Spleen (tissue), 11 donors: ENCODE measurements around the gene GRIN2D. TPM values are rescaled to one million over a fixed set of nuclear protein-coding genes. Genes with fewer than 3 reads are reported as not detected.
A peak's percentile ranks its signal among the peaks of the same experiment; 100 is the strongest.

ENCODE experiments used
- DNase-seq: peaks from one replicate; pipeline ENCODE4 v3.0.0-alpha.2; 2020
- H3K27ac ChIP-seq, 8 donors: fragments of 200-600 bp; sonication (generic) in 7 of 8; 1 replicate in 4 of 8; 2 replicates in 4 of 8; pipeline versions ENCODE4 v1.5.0 to v1.8.0; 2016 to 2021; ENCODE audit warnings: inconsistent platforms in 4 of 8, mild to moderate bottlenecking in 4 of 8, moderate library complexity in 1 of 8
- H3K27me3 ChIP-seq, 7 donors: fragments of 200-600 bp; sonication (generic) in 6 of 7; replicated peaks in 1 of 7; 1 replicate in 4 of 7; 2 replicates in 3 of 7; pipeline versions ENCODE4 v1.5.0 to v1.8.0; 2016 to 2021; ENCODE audit warnings: inconsistent platforms in 3 of 7, mild to moderate bottlenecking in 1 of 7
- H3K36me3 ChIP-seq, 6 donors: fragments of 200-600 bp; sonication (generic) in 5 of 6; 1 replicate in 4 of 6; 2 replicates in 2 of 6; pipeline versions ENCODE4 v1.5.0 to v1.8.0; 2016 to 2021; ENCODE audit warnings: inconsistent platforms in 2 of 6
- H3K4me1 ChIP-seq, 6 donors: fragments of 200-600 bp; sonication (generic) in 5 of 6; 1 replicate in 3 of 6; 2 replicates in 3 of 6; pipeline versions ENCODE4 v1.5.0 to v1.8.0; 2016 to 2021; ENCODE audit warnings: inconsistent platforms in 3 of 6
- H3K4me3 ChIP-seq, 8 donors: fragments of 200-600 bp; sonication (generic) in 7 of 8; 1 replicate in 4 of 8; 2 replicates in 4 of 8; pipeline versions ENCODE4 v1.5.0 to v1.8.0; 2016 to 2021; ENCODE audit warnings: inconsistent platforms in 4 of 8, mild to moderate bottlenecking in 4 of 8, moderate library complexity in 2 of 8
- H3K9me3 ChIP-seq, 8 donors: fragments of 200-600 bp; sonication (generic) in 7 of 8; 1 replicate in 4 of 8; 2 replicates in 4 of 8; pipeline versions ENCODE4 v1.5.0 to v1.8.0; 2016 to 2021; ENCODE audit warnings: inconsistent platforms in 4 of 8
- POLR2A ChIP-seq, 3 donors: fragments of 450-650 bp; IDR thresholded peaks; one replicate each; pipeline ENCODE4 v1.5.1; 2017; ENCODE audit warnings: antibody characterized with exemption in 3 of 3, mild to moderate bottlenecking in 1 of 3
- POLR2AphosphoS5 ChIP-seq, 3 donors: sonication (generic); formaldehyde crosslinking; IDR thresholded peaks; one replicate each; pipeline ENCODE4 v1.5.1; 2017; ENCODE audit warnings: antibody characterized with exemption in 3 of 3
- WGBS, 5 donors: extraction: QIAGEN DNeasy Blood & Tissue Kit in 3 of 5; methylation state at CpG; one replicate each; pipeline versions ENCODE4 v1.1.5 to v1.1.7; 2013 to 2018; 5-methylcytosine and 5-hydroxymethylcytosine counted together
- intact Hi-C: fragments of 100-400 bp; cut with DNase I; formaldehyde crosslinking; loops from one replicate; pipeline ENCODE4 v1.15.0; 2023; ENCODE audit warnings: low total_unique reads
- polyA plus RNA-seq, 3 donors: library from polyadenylated mRNA; stranded (reverse); fragments of 200-250 nt; gene quantifications; one replicate each; pipeline ENCODE4 v1.2.1, GENCODE V29; 2013
- total RNA-seq, 7 donors: library from RNA; depleted of rRNA in 3 of 7; stranded (reverse); fragments of >200 nt in 3 of 7; fragmentation: NEBNext Ultra II Directional in 4 of 7; extraction: Animal tissue kit (Norgen Biotek cat#: 25700) in 4 of 7; gene quantifications; one replicate each; pipeline versions ENCODE4 v1.1.0 to v1.2.1, GENCODE V29; 2016 to 2021
- TF ChIP-seq, protein P1 (sequence below), 11 experiments: fragments of 200-600 bp in 7 of 11; fragments of 450-650 bp in 4 of 11; sonication (generic) in 4 of 11; IDR thresholded peaks in 8 of 11; conservative IDR thresholded peaks in 3 of 11; 1 replicate in 7 of 11; 2 replicates in 4 of 11; pipeline versions ENCODE4 v1.4.0 to v1.8.0; 2016 to 2021; ENCODE audit warnings: antibody characterized with exemption in 11 of 11, inconsistent platforms in 4 of 11, mild to moderate bottlenecking in 1 of 11
- donor health status: healthy with polysubstance abuse.
- donor health status: DM: no; HTN: no; CAD: no; lungs with moderate emphysema.
- donor health status: DM: no; HTN: no; CAD: no.
- donor health status: Bipolar disorder and iron deficiency.
- donor health status: healthy.
- donor health status: DM: no; HTN: no; CAD: no.
- donor health status: DM: yes; HTN: yes; CAD: no.

GRIN2D gene
- total and polyA plus RNA-seq, 10 donors, result 0.07 to 1.2 (median 0.50) TPM

DNA sequence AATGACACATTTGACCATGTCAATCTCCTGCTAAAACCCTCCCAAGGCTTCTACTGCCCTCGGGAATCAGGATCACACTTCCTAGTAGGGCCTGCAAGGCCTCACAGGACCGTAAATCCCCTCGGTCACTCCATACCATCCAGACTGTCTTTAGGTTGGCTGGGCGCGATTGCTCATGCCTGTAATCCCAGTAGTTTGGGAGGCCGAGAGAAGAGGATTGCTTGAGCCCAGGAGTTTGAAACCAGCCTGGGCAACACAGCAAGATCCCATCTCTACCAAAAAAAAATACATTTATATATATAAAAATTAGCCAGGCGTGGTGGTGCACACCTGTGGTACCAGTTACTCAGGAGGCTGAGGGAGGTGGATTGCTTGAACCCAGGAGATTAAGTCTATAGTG is 44.7 kb upstream of the GRIN2D start:
- intact Hi-C loops, result no loop called here
- 84 to 90% (median 86%) methylated on average over 5 to 7 of the region's 7 CpGs for WGBS, 5 donors
- H3K27ac ChIP-seq, result no peak overlapping the region

DNA sequence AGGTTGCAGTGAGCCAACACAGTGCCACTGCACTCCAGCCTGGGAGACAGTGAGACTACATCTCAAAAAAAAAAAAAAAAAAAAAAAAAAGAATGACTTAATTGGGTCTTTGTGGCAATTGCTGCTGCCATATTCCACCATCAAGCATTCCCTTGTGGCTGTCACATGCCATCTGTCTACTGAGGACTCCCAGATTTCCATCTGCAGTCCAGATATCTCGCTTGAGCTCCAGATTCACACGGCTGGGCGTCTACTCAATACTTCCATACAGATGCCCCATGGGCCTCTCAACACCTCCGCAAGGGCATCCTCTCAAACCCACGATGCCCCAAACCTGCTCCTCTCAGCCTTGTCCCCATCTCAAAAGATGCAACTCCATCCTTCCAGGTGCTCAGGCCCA is 42.6 kb upstream of the GRIN2D start:
- Histone ChIP-seq H3K4me1 (peaks cover 0 to 3% (median 0%) of the 10 kb centered on the region in 6 donors), H3K27me3 (no peaks in the 10 kb centered on the region), H3K27ac (no peak overlapping the region), H3K4me3 (no peak overlapping the region), H3K9me3 (no peaks in the 10 kb centered on the region), H3K36me3 (peaks cover 0 to 8% (median 0%) of the 10 kb centered on the region in 6 donors)
- no peak for TF ChIP-seq POLR2A (IDR thresholded peaks at IDR 0.05)
- TF ChIP-seq, protein P1, sequence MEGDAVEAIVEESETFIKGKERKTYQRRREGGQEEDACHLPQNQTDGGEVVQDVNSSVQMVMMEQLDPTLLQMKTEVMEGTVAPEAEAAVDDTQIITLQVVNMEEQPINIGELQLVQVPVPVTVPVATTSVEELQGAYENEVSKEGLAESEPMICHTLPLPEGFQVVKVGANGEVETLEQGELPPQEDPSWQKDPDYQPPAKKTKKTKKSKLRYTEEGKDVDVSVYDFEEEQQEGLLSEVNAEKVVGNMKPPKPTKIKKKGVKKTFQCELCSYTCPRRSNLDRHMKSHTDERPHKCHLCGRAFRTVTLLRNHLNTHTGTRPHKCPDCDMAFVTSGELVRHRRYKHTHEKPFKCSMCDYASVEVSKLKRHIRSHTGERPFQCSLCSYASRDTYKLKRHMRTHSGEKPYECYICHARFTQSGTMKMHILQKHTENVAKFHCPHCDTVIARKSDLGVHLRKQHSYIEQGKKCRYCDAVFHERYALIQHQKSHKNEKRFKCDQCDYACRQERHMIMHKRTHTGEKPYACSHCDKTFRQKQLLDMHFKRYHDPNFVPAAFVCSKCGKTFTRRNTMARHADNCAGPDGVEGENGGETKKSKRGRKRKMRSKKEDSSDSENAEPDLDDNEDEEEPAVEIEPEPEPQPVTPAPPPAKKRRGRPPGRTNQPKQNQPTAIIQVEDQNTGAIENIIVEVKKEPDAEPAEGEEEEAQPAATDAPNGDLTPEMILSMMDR (IDR thresholded peaks at IDR 0.05 in 8 of 11, conservative IDR thresholded peaks at IDR 0.05 in 3 of 11), result no peak
- no peak for TF ChIP-seq POLR2AphosphoS5 (IDR thresholded peaks at IDR 0.05)
- no peak for DNase-seq
- WGBS, 5 donors, result 91 to 95% (median 94%) methylated on average over 5 of the region's 5 CpGs
- intact Hi-C loops, result no loop called here

More for the DNA sequence above, 44.7 kb upstream of the GRIN2D start:
- no peak for TF ChIP-seq POLR2AphosphoS5 (IDR thresholded peaks at IDR 0.05)
- TF ChIP-seq, protein P1 (IDR thresholded peaks at IDR 0.05 in 8 of 11, conservative IDR thresholded peaks at IDR 0.05 in 3 of 11), result no peak
- TF ChIP-seq POLR2A (IDR thresholded peaks at IDR 0.05), result no peak
- Histone ChIP-seq H3K27me3 (no peaks in the 10 kb centered on the region), H3K9me3 (no peaks in the 10 kb centered on the region), H3K36me3 (peaks cover 0 to 14% (median 0%) of the 10 kb centered on the region in 6 donors), H3K4me3 (no peak overlapping the region), H3K4me1 (peaks cover 0 to 3% (median 0%) of the 10 kb centered on the region in 6 donors)
- DNase-seq, result no peak

DNA sequence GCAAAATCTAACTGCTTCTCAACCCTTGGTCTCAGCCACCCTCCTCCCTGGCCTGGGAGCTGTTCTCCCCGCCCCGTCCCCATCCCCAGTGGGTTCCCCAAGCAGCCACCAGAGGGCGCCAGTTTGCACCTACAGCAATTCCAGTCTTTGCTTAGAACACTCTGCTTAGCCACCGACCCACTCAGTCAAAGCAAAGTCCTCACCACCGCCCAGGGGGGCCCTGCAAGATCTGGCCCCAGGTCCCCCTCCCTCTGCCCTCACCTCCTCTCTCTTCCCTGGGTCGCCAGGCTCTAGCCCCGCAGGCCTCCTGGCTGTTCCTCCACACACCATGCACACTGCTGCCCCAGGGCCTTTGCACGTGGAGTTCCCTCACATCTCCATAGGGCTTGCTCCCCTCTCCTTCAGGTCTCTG is 42.1 kb upstream of the GRIN2D start:
- TF ChIP-seq, protein P1 (IDR thresholded peaks at IDR 0.05 in 8 of 11, conservative IDR thresholded peaks at IDR 0.05 in 3 of 11), result peak; percentile 62 to 95 (median 86)
- TF ChIP-seq POLR2A (IDR thresholded peaks at IDR 0.05), result no peak
- Histone ChIP-seq H3K9me3 (no peaks in the 10 kb centered on the region), H3K4me3 (no peak overlapping the region), H3K27me3 (no peaks in the 10 kb centered on the region), H3K4me1 (peaks cover 0 to 3% (median 0%) of the 10 kb centered on the region in 6 donors), H3K27ac (no peak overlapping the region), H3K36me3 (peaks cover 0 to 8% (median 0%) of the 10 kb centered on the region in 6 donors)
- peak; percentile 93 for DNase-seq
- intact Hi-C loops, result no loop called here
- WGBS, 5 donors, result 41 to 52% (median 45%) methylated on average over 8 of the region's 8 CpGs

DNA sequence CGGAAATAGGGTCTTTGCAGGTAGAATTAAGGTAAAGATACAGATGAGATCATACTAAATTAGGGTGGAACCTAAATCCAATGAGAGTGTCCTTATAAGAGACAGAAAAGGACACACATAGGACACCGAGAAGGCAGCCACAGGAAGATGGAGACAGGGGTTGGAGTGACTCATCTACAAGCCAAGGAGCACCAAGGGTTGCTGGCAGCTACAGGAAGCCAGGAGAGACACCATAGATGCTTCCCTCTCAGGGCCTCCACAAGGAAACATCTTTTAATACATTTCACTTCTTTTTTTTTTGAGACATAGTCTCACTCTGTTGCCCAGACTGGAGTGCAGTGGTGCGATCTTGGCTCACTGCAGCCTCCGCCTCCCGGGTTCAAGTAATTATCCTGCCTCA is 39.8 kb upstream of the GRIN2D start:
- no peaks in the 10 kb centered on the region for H3K27me3 ChIP-seq
- 86 to 96% (median 91%) methylated on average over 5 of the region's 5 CpGs for WGBS, 5 donors
- TF ChIP-seq POLR2AphosphoS5 (IDR thresholded peaks at IDR 0.05) (no peak), POLR2A (IDR thresholded peaks at IDR 0.05) (no peak)
- TF ChIP-seq, protein P1 (IDR thresholded peaks at IDR 0.05 in 8 of 11, conservative IDR thresholded peaks at IDR 0.05 in 3 of 11), result no peak

More for the DNA sequence above, 39.8 kb upstream of the GRIN2D start:
- intact Hi-C loops, result no loop called here
- Histone ChIP-seq H3K9me3 (no peaks in the 10 kb centered on the region), H3K4me1 (peaks cover 0 to 3% (median 0%) of the 10 kb centered on the region in 6 donors), H3K36me3 (peaks cover 0 to 11% (median 0%) of the 10 kb centered on the region in 6 donors), H3K4me3 (no peak overlapping the region), H3K27ac (no peak overlapping the region)
- no peak for DNase-seq
